Activated naive CD4-positive, alpha-beta T cell treated with anti-CD3 and anti-CD28 coated beads, Interleukin-2, amount 50 U/mL, for 72 hours (primary cell): ENCODE results near the gene ISOC1. TPM values are rescaled to one million over a fixed set of nuclear protein-coding genes. Genes with fewer than 3 reads are reported as not detected.

Experiments used
- total RNA-seq, 2 donors: library from RNA; stranded (reverse); gene quantifications; one replicate each; pipeline ENCODE4 v1.2.3, GENCODE V29; 2022

ISOC1 gene
- total RNA-seq, 2 donors from 2014 or later, result 18.5 to 24.0 TPM

Other genes with a start within 250 kb of the ISOC1 start
- gene SLC27A6, start 129.3 kb upstream of the ISOC1 start, total RNA-seq, result not detected